ENCODE results near the gene DHX15.

DHX15 gene

DNA sequence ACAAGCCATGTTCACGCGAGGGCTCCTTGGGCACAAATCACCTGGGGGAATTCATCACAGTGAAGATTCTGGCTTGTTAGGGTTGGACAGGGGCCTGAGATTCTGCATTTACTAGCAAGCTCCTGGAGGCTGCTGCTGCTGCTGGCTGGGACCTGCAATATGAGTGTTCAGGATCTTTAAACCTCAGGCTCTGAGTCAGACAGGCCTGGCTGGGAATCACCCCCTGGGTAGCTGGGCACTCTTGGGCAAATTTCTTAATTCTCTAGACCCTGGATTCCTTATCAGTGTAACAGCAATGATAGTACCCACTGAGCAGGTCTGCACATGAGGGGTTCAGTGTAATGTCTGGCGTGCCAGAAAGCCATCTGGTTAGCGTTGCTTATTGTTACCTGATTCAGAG is 101.5 kb downstream of the DHX15 start:
- DNase-seq (ENCODE audit: low spot score): no peak

GRCh38 chr4:24477919-24478318 is 106.4 kb downstream of the DHX15 start:
- no peak for DNase-seq (ENCODE audit: low spot score)
